Measurements from ENCODE around the gene L1CAM.

L1CAM gene

GRCh38 chrX:153883163-153883843 lies 2.7 kb downstream of the L1CAM start:
- H3K4me1 ChIP-seq (ENCODE audit: low read length): peaks cover 68% of the 10 kb centered on the region
- H3K9ac ChIP-seq (ENCODE audit: low read length): no peak overlapping the region
- peaks cover 10% of the 10 kb centered on the region; the same call in 1 of the 2 replicates for H4K20me1 ChIP-seq (ENCODE audit: insufficient read depth, low read length)
- H3K79me2 ChIP-seq (ENCODE audit: low read length): no peaks in the 10 kb centered on the region
- H3K4me3 ChIP-seq (ENCODE audit: low read length): no peak overlapping the region
- no peak overlapping the region for H3K27ac ChIP-seq (ENCODE audit: low read length)
- no peak overlapping the region for H3K4me2 ChIP-seq (ENCODE audit: low read length)
- H2AFZ ChIP-seq (ENCODE audit: low read depth, low read length): no peak overlapping the region
- no peaks in the 10 kb centered on the region for H3K36me3 ChIP-seq (replicated peaks; ENCODE audit: low read depth, low read length)
- no peaks in the 10 kb centered on the region for H3K9me3 ChIP-seq (ENCODE audit: insufficient read depth, low read length)
- peaks cover 5% of the 10 kb centered on the region; the same call in 1 of the 2 replicates for H3K27me3 ChIP-seq (ENCODE audit: low read depth, low read length)
- TF ChIP-seq CTCF (IDR thresholded peaks at IDR 0.05; ENCODE audit: low read depth, low read length) (no peak), EZH2phosphoT487 (IDR thresholded peaks at IDR 0.05; ENCODE audit: low read depth) (no peak)

GRCh38 chrX:153882557-153882956 lies 3.4 kb downstream of the L1CAM start:
- H3K27me3 ChIP-seq (ENCODE audit: low read depth, low read length): peaks cover 5% of the 10 kb centered on the region; the same call in 1 of the 2 replicates
- no peak overlapping the region for H3K27ac ChIP-seq (ENCODE audit: low read length)
- H3K36me3 ChIP-seq (replicated peaks; ENCODE audit: low read depth, low read length): no peaks in the 10 kb centered on the region
- H4K20me1 ChIP-seq (ENCODE audit: insufficient read depth, low read length): peaks cover 10% of the 10 kb centered on the region; the same call in 1 of the 2 replicates
- TF ChIP-seq CTCF (IDR thresholded peaks at IDR 0.05; ENCODE audit: low read depth, low read length): no peak
- no peak for TF ChIP-seq EZH2phosphoT487 (IDR thresholded peaks at IDR 0.05; ENCODE audit: low read depth)
- H3K4me2 ChIP-seq (ENCODE audit: low read length): no peak overlapping the region
- H3K9me3 ChIP-seq (ENCODE audit: insufficient read depth, low read length): no peaks in the 10 kb centered on the region
- H2AFZ ChIP-seq (ENCODE audit: low read depth, low read length): no peak overlapping the region
- H3K9ac ChIP-seq (ENCODE audit: low read length): no peak overlapping the region
- H3K4me1 ChIP-seq (ENCODE audit: low read length): peaks cover 68% of the 10 kb centered on the region
- no peak overlapping the region for H3K4me3 ChIP-seq (ENCODE audit: low read length)
- no peaks in the 10 kb centered on the region for H3K79me2 ChIP-seq (ENCODE audit: low read length)

- H3K4me1 ChIP-seq (ENCODE audit: low read length): peaks cover 63% of the 10 kb centered on the region
These were observed 3.9 kb downstream of the L1CAM start for GRCh38 chrX:153882086-153882498.

More at GRCh38 chrX:153882086-153882498, 3.9 kb downstream of the L1CAM start:
- no peak overlapping the region for H3K4me2 ChIP-seq (ENCODE audit: low read length)
- H3K4me3 ChIP-seq (ENCODE audit: low read length): no peak overlapping the region
- H3K27me3 ChIP-seq (ENCODE audit: low read depth, low read length): peaks cover 5% of the 10 kb centered on the region; the same call in 1 of the 2 replicates
- H3K9ac ChIP-seq (ENCODE audit: low read length): no peak overlapping the region
- no peak overlapping the region for H2AFZ ChIP-seq (ENCODE audit: low read depth, low read length)
- H3K9me3 ChIP-seq (ENCODE audit: insufficient read depth, low read length): no peaks in the 10 kb centered on the region
- peaks cover 10% of the 10 kb centered on the region; the same call in 1 of the 2 replicates for H4K20me1 ChIP-seq (ENCODE audit: insufficient read depth, low read length)
- H3K27ac ChIP-seq (ENCODE audit: low read length): no peak overlapping the region
- no peaks in the 10 kb centered on the region for H3K79me2 ChIP-seq (ENCODE audit: low read length)
- H3K36me3 ChIP-seq (replicated peaks; ENCODE audit: low read depth, low read length): no peaks in the 10 kb centered on the region
- no peak for TF ChIP-seq EZH2phosphoT487 (IDR thresholded peaks at IDR 0.05; ENCODE audit: low read depth)
- TF ChIP-seq CTCF (IDR thresholded peaks at IDR 0.05; ENCODE audit: low read depth, low read length): no peak
